Medulla oblongata (tissue), 1 donor: Measurements from ENCODE around the gene PAX4.
A peak's percentile ranks its signal among the peaks of the same experiment; 100 is the strongest.
"Not testable (repeated sequence)": the region's sequence is repeated elsewhere in the genome, so short reads cannot be mapped to it uniquely, and the experiment has no call there.

Experiments used
- DNase-seq: peaks from one replicate; pipeline ENCODE4 v3.0.0-alpha.2; 2015; ENCODE audit errors: extremely low spot score

Gene PAX4

GRCh38 chr7:127585044-127585953 is 32.6 kb downstream of the PAX4 start, which contains the start of gene GCC1:
TSS of gene GCC1 (minus strand) at chr7:127585596. CDS start at chr7:127585182, 414 bp downstream.
- peak; percentile 93 for DNase-seq

GRCh38 chr7:127584648-127585043 is 33.3 kb downstream of the PAX4 start:
- DNase-seq = no peak

DNA sequence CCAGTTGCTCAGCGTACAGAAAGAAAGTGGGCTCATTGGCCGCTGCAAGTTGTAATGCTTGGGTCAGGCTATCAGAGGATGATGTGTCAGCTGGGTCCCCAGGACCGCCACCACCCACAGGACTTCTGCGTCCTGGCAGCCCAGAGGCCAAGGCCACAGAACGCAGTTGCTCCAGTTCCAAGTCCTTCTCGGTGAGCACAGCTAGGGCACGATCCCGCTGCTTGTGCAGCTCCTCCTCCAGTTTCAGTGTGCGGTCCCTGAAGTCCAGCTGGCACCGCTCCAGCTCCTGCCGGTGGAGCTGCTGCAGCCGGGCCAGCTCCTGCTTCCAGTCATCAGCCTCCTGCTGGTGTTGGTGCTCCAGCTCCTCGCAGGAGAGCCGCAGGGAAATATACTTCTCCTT is 35.6 kb downstream of the PAX4 start:
- DNase-seq = peak; percentile 40

- DNase-seq = no peak
These were observed 36.2 kb downstream of the PAX4 start for GRCh38 chr7:127581716-127582115.

DNA sequence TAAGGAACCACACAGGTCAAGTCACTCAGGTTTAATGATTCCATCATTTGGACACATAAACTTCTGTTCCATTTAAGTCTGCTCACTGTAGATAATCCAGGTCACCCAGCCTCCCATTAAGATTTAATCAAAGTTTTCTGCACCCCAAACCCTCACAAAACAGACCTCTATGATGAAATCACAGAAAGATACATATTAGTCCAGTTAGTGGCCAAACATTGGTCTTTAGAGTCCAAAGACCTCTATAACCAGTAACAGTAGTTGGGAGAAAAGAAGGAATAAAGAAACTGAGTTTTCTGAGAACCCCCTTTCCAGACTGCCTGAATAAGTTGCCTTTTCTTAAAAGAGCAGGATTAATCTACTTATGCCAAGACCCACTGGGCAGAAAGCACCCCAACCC is 37.3 kb downstream of the PAX4 start:
- no peak for DNase-seq

GRCh38 chr7:127578711-127579275 is 39.1 kb downstream of the PAX4 start:
- no peak for DNase-seq

DNA sequence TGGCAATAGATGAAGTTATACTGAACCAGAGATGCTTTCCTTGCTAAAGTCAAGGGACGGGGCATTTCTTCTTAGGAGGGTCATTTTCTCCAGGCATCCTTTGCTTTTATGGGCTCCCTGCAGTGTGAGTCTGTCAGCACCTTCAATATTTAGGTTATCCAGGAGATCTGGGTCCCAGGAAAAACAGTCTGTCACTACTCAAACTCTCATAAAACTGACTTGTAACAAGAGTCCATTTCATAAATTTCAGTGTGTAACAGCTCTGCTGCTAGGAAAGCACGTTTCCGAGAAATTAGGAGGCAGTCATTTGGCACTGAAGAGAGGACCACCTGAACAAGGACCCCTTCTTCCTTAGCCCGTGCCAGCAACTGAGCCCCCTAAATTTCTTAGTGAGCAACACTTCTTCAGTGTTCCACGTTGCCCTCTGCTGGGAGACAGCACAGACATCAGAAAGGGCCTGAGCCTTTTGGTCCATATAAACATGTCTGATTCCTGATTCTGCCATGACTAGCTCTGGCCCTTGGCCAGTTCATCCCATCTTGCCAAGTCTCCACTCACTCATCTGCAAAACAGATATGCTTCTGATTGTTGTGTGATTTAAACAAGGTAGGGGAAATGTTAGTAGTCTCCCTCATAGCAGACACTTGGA is 39.8 kb downstream of the PAX4 start:
- no peak for DNase-seq

GRCh38 chr7:127571741-127572505 is 46.0 kb downstream of the PAX4 start:
- no peak for DNase-seq

DNA sequence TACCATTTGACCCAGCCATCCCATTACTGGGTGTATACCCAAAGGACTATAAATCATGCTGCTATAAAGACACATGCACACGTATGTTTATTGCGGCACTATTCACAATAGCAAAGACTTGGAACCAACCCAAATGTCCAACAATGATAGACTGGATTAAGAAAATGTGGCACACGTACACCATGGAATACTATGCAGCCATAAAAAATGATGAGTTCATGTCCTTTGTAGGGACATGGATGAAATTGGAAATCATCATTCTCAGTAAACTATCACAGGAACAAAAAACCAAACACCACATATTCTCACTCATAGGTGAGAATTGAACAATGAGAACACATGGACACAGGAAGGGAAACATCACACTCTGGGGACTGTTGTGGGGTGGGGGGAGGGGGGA is 49.9 kb downstream of the PAX4 start:
- DNase-seq = not testable (repeated sequence)

DNA sequence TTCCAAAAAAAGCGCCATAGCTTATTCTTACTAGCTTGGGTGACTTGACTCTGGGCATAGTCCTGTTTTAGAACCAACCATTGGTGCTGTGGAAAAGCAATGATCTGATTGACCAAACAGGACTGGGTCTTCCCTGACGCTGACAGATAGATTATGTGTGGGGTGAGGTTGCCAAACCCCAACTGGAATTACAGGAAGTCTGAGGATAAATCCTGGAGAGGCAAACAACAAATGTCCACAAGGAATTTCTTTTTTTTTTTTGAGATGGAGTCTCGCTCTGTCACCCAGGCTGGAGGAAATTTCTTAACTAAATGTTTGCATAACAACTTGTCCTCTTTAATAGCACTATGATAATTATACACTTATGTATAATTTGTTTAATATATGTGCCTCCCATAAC is 51.7 kb downstream of the PAX4 start:
- DNase-seq = no peak
